GM12878 (cell line): ENCODE measurements around the gene TEDC1. TPM values are rescaled to one million over a fixed set of nuclear protein-coding genes. Genes with fewer than 3 reads are reported as not detected.
A peak's percentile ranks its signal among the peaks of the same experiment; 100 is the strongest.

Experiments
- BRCA1 ChIP-seq: IDR thresholded peaks from 2 replicates; pipeline ENCODE4 v1.6.1; 2011; ENCODE audit warnings: low read depth, low read length, improper control_type of control experiment
- E2F4 ChIP-seq: IDR thresholded peaks from 2 replicates; pipeline ENCODE4 v1.6.1; 2012; ENCODE audit warnings: low read depth, low read length, improper control_type of control experiment
- ETV6 ChIP-seq, 2 experiments: fragments of 450-650 bp in 1 of 2; IDR thresholded peaks in 1 of 2; conservative IDR thresholded peaks in 1 of 2; 2 replicates each; pipeline ENCODE4 v1.6.1; 2014; ENCODE audit warnings: antibody characterized with exemption in 1 of 2, borderline replicate concordance in 1 of 2, low read depth in 1 of 2, mild to moderate bottlenecking in 1 of 2, moderate library complexity in 1 of 2
- GATAD2B ChIP-seq: fragments of 450-650 bp; conservative IDR thresholded peaks from 2 replicates; pipeline ENCODE4 v1.6.1; 2017; ENCODE audit warnings: low read depth, mild to moderate bottlenecking, moderate library complexity
- HCFC1 ChIP-seq: fragments of 150-350 bp; IDR thresholded peaks from 2 replicates; pipeline ENCODE4 v1.6.1; 2014; ENCODE audit warnings: low read length
- HDGF ChIP-seq: fragments of 450-650 bp; IDR thresholded peaks from 2 replicates; pipeline ENCODE4 v1.6.1; 2016; ENCODE audit warnings: antibody characterized with exemption
- IRF3 ChIP-seq: fragments of 450-650 bp; IDR thresholded peaks from 2 replicates; pipeline ENCODE4 v1.6.1; 2014; ENCODE audit warnings: mild to moderate bottlenecking
- MYB ChIP-seq: fragments of 150-350 bp; IDR thresholded peaks from 2 replicates; pipeline ENCODE4 v1.6.1; 2014; ENCODE audit warnings: mild to moderate bottlenecking, low read depth, low read length, borderline replicate concordance
- PAX5 ChIP-seq: IDR thresholded peaks from 2 replicates; pipeline ENCODE4 v1.6.1; 2011; ENCODE audit warnings: low read depth, low read length, borderline replicate concordance
- RUNX3 ChIP-seq: IDR thresholded peaks from 2 replicates; pipeline ENCODE4 v1.6.1; 2012; ENCODE audit warnings: low read length, inconsistent platforms
- SMAD5 ChIP-seq: IDR thresholded peaks from 2 replicates; pipeline ENCODE4 v1.6.1; 2016; ENCODE audit warnings: antibody characterized with exemption, low read depth
- SMC3 ChIP-seq: IDR thresholded peaks from 2 replicates; pipeline ENCODE4 v1.6.1; 2011; ENCODE audit warnings: low read length, improper control_type of control experiment, borderline replicate concordance
- ZNF217 ChIP-seq: fragments of 450-650 bp; IDR thresholded peaks from 2 replicates; pipeline ENCODE4 v1.6.1; 2017; ENCODE audit warnings: antibody characterized with exemption, mild to moderate bottlenecking
- polyA plus RNA-seq, 11 experiments: library from polyadenylated mRNA; depleted of rRNA in 4 of 11; unstranded in 6 of 11; stranded (reverse) in 5 of 11; fragments of >200 nt; fragmentation: Nextera tagmentation in 4 of 11; fragmentation: Illumina TruSeq in 1 of 11; extraction: Ambion mirVana in 4 of 11; extraction: Trizol in 1 of 11; gene quantifications; 1 replicate in 1 of 11; 2 replicates in 10 of 11; pipeline versions ENCODE4 v1.2.1 to v1.2.3, GENCODE V29; 2011 to 2016; ENCODE audit warnings: inconsistent platforms in 2 of 11, missing spikeins in 2 of 11, low read depth in 1 of 11
- total RNA-seq, 4 experiments: library from RNA; depleted of rRNA in 3 of 4; stranded (reverse); fragments of >200 nt in 3 of 4; fragmentation: Illumina TruSeq in 1 of 4; extraction: Trizol in 1 of 4; gene quantifications; 2 replicates each; pipeline versions ENCODE4 v1.2.1 to v1.2.3, GENCODE V29; 2013 to 2021

TEDC1 gene
- total and polyA plus RNA-seq, 10 of the 15 experiments (the other 5 are each of a cell fraction or from before 2014, with no cell fraction given) = 0.19 to 34.2 (median 14.5) TPM

GRCh38 chr14:105491366-105491973, 424 bp downstream of the TEDC1 start (continued):
- no peak for TF ChIP-seq RUNX3
- TF ChIP-seq PAX5 = no peak
- no peak for TF ChIP-seq BRCA1
- TF ChIP-seq GATAD2B = peak; percentile 87; the same call in 1 of the 2 replicates
- TF ChIP-seq MYB = no peak
- no peak for TF ChIP-seq ETV6 (conservative IDR thresholded peaks at IDR 0.05 in 1 of 2, IDR thresholded peaks at IDR 0.05 in 1 of 2; ENCODE audit: borderline replicate concordance in 1 of 2, low read depth in 1 of 2)
- 0 out of 2 replicates have a peak, but pooled peaks have one; percentile 71 for TF ChIP-seq HDGF
- TF ChIP-seq HCFC1 = no peak
- no peak for TF ChIP-seq SMC3
- TF ChIP-seq ZNF217 = no peak
- no peak for TF ChIP-seq SMAD5
- TF ChIP-seq IRF3 = no peak
- no peak for TF ChIP-seq E2F4
